Thoracic aorta endothelial cell (primary cell): ENCODE data around the gene GH2. TPM values are rescaled to one million over a fixed set of nuclear protein-coding genes. Genes with fewer than 3 reads are reported as not detected.

Experiments
- small RNA-seq: library from RNA; depleted of rRNA; stranded (forward); fragments of <200 nt; gene quantifications from one replicate; pipeline ENCODE3, GENCODE V24; 2012
- total RNA-seq: library from RNA; depleted of rRNA; stranded (reverse); fragments of >200 nt; gene quantifications from 2 replicates; pipeline ENCODE4 v1.2.3, GENCODE V29; 2012

The GH2 gene
- total RNA-seq, result not detected in 2 replicates

DNA sequence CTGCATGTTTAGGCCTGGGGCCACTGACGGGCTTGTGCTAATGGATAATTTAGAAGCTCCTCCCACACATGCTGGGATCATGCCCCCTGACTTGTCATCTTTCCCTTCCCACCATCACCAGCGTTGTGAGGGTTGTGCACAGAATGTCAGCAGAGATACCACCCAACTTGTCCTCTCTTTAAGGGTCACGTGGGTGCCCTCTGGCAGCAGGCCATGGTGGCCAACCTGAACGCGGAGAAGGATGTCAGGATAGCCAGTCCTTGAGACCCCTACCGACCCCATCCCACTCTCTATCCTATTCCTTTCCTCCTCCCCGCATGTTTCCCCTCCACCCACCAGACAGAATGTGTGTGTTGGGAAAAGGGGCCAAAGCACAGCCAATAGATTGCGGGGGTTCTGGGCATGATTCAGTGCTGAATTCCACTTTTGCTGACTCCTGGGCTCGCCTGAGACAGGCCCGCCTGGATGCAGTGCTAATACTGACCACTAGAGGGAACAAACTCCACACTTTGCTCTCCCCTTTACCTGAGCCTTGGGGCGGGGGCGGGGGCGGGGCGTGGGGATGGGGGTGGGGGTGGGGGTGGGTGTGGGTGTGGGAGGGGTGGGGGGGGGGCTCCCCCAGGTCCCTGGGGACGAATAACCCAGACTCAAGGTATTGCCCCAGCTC is at the start of gene GH2:
Gene GH2, minus strand, starts transcription at position 10 of the 667 bp plus-strand sequence. CDS start 143 bp downstream, outside the sequence.

DNA sequence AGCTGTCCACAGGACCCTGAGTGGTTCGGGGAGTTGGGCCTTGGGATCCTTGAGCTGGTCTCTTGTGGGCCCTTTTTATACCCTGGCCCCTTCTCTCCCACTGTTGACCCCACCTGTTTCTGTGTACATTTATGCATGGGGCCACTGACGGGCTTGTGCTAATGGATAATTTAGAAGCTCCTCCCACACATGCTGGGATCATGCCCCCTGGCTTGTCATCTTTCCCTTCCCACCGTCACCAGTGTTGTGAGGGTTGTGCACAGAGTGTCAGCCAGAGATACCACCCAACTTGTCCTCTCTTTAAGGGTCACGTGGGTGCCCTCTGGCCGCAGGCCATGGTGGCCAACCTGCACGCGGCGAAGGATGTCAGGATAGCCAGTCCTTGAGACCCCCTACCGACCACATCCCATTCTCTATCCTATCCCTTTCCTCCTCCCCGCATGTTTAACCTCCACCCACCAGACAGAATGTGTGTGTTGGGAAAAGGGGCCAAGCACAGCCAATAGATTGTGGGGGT is 37.1 kb upstream of the GH2 start, which contains the start of gene GH1:
Gene GH1, minus strand, starts transcription at position 51 of the 517 bp plus-strand sequence. CDS start 63 bp downstream, outside the sequence.

DNA sequence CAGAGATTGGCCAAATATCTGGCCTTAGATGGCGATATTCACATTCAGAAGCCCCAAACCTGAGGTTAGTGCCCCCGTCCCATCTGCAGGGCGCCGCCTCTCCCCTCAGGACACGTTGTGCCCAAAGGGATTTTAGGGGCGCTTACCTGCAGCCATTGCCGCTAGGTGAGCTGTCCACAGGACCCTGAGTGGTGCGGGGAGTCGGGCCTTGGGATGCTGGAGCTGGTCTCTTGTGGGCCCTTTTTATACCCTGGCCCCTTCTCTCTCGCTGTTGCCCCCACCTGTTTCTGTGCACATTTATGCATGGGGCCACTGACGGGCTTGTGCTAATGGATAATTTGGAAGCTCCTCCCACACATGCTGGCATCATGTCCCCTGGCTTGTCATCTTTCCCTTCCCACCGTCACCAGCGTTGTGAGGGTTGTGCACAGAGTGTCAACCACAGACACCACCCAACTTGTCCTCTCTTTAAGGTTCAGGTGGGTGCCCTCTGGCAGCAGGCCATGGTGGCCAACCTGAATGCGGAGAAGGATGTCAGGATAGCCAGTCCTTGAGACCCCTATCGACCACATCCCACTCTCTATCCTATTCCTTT is 29.4 kb upstream of the GH2 start, which contains the start of gene CSHL1:
Gene CSHL1, minus strand, starts transcription at position 218 of the 595 bp plus-strand sequence. Its CDS starts 62 bp downstream, at position 156.

DNA sequence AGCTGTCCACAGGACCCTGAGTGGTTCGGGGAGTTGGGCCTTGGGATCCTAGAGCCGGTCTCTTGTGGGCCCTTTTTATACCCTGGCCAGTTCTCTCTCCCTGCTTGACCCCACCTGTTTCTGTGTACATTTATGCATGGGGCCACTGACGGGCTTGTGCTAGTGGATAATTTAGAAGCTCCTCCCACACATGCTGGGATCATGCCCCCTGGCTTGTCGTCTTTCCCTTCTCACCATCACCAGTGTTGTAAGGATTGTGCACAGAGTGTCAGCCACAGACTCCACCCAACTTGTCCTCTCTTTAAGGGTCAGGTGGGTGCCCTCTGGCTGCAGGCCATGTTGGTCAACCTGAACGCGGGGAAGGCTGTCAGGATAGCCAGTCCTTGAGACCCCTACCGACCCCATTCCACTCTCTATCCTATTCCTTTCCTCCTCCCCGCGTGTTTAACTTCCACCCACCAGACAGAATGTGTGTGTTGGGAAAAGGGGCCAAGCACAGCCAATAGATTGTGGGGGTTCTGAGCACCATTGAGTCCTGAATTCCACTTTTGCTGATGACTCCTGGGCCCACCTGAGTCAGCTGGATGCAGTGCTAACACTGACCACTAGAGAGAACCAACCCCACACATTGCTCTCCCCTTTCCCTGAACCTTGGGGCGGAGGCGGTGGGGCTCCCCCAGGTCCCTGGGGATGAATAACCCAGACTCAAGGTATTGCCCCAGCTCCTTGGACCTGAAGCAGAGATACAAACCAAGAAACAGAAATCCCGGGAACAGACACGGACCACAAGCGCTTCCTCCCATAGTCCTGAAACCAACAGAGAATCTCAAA is 15.0 kb upstream of the GH2 start, which contains the start of gene CSH1:
Gene CSH1, minus strand, starts transcription at position 51 of the 831 bp plus-strand sequence. CDS start 63 bp downstream, outside the sequence.

DNA sequence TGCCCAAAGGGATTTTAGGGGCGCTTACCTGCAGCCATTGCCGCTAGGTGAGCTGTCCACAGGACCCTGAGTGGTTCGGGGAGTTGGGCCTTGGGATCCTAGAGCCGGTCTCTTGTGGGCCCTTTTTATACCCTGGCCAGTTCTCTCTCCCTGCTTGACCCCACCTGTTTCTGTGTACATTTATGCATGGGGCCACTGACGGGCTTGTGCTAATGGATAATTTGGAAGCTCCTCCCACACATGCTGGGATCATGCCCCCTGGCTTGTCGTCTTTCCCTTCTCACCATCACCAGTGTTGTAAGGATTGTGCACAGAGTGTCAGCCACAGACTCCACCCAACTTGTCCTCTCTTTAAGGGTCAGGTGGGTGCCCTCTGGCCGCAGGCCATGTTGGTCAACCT is 8.2 kb downstream of the GH2 start, which contains the start of gene CSH2:
Gene CSH2, minus strand, starts transcription at position 101 of the 400 bp plus-strand sequence. Its CDS starts 63 bp downstream, at position 38.

DNA sequence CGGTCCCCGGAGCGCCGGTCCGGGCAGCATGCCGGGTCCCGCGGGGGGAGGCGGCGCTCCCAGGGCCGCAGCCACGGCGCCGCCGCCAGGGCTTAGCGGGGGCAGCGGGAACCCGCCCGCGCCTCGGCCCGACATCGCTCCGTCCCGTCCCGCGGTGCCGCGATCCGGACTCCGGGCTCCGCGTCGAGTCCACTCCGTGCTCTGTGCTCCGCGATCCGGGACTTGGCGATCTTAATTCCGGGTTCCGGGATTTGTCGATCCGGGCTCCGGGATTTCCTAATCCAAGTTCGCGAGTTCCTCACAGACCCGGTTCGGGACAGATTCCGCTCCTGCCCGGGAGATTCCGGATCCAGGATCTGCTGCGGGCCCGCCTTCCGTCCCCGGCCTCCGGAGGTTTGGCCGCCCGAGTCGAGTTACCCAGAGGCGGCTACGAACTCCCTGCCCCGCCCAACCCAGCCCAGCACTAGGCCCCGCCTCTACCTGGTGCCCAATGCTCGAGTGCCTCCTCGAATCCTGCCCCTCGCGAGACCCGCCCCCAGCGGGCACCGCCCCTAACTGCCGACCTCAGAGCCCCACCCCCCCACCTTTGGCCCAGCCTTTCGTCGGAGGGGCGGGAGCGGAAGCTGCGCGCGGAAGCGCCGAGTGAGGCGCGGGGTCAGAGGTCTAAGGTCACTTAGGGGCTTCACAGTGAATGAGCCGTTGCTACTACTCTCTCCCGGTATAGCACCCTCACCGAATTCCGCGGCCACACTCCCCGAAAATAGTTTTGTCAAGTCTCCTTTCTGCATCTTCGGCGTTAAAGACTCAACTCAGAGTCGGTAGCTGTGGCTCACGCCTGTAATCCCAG is 39.0 kb downstream of the GH2 start, which contains the start of gene SMARCD2:
Gene SMARCD2, minus strand, starts transcription at position 146 of the 847 bp plus-strand sequence. Its CDS starts 11 bp downstream, at position 135.

Small RNAs within 50 kb of the gene (small RNA-seq; reads per million reads assigned to genes)
- gene AC040958.1 (not detected), gene AC127029.1 (not detected), gene GH1 (not detected)

Other genes starting within 250 kb of the GH2 start
- gene LIMD2, start 181.8 kb downstream of the GH2 start, total RNA-seq, result 12.9 and 20.0 TPM in 2 replicates
- 41.9 and 42.3 TPM in 2 replicates for gene STRADA, start 140.1 kb downstream of the GH2 start, total RNA-seq
- 108 and 133 TPM in 2 replicates for gene CCDC47, start 108.3 kb downstream of the GH2 start, total RNA-seq
- gene DDX42, start 107.8 kb downstream of the GH2 start, total RNA-seq, result 122 and 130 TPM in 2 replicates
- gene PSMC5, start 54.5 kb downstream of the GH2 start, total RNA-seq, result 80.9 and 93.4 TPM in 2 replicates
- gene FTSJ3, start 54.3 kb downstream of the GH2 start, total RNA-seq, result 51.0 and 64.9 TPM in 2 replicates
- gene SMARCD2, start 39.3 kb downstream of the GH2 start, total RNA-seq, result 46.5 and 71.5 TPM in 2 replicates
- gene CSH2, start 8.3 kb downstream of the GH2 start, total RNA-seq, result not detected in 2 replicates
- gene CSH1, start 14.6 kb upstream of the GH2 start, total RNA-seq, result not detected in 2 replicates
- not detected in 2 replicates for gene CSHL1, start 29.3 kb upstream of the GH2 start, total RNA-seq
- gene GH1, start 36.9 kb upstream of the GH2 start, total RNA-seq, result not detected in 2 replicates
- gene CD79B, start 50.4 kb upstream of the GH2 start, total RNA-seq, result 1.3 and 1.5 TPM in 2 replicates
- gene SCN4A, start 91.0 kb upstream of the GH2 start, total RNA-seq, result 0.07 and 0.13 TPM in 2 replicates
- 0.14 and 0.66 TPM in 2 replicates for gene PRR29, start 116.4 kb upstream of the GH2 start, total RNA-seq
- gene ICAM2, start 138.7 kb upstream of the GH2 start, total RNA-seq, result 898 and 963 TPM in 2 replicates
- 19.3 and 22.6 TPM in 2 replicates for gene ERN1, start 248.2 kb upstream of the GH2 start, total RNA-seq